Measurements from ENCODE around the gene CERKL. TPM values are rescaled to one million over a fixed set of nuclear protein-coding genes. Genes with fewer than 3 reads are reported as not detected.

Gene CERKL
- total and polyA plus RNA-seq, 9 of the 15 experiments (the other 6 are each of a cell fraction or from before 2014, with no cell fraction given): 0.04 to 0.08 TPM; not detected in 7

- no peak for FAIRE-seq
- Histone ChIP-seq H3K4me3 (no peak overlapping the region), H3K27ac (ENCODE audit: extremely low read depth, low read depth, low read length) (no peak overlapping the region), H3K9me3 (replicated peaks; ENCODE audit: control insufficient read depth, insufficient read depth, low read depth, low read length) (no peaks in the 10 kb centered on the region; the same call in 1 of the 2 replicates), H3K27me3 (ENCODE audit: control insufficient read depth in 2 of 2, insufficient read depth in 2 of 2, low read length in 2 of 2) (no peaks in the 10 kb centered on the region), H3K4me2 (ENCODE audit: insufficient read depth, low read length) (no peak overlapping the region), H4K20me1 (replicated peaks; ENCODE audit: control insufficient read depth, insufficient read depth, low read length) (no peaks in the 10 kb centered on the region), H3K36me3 (ENCODE audit: control insufficient read depth, insufficient read depth, low read length) (no peaks in the 10 kb centered on the region), H3K9me1 (ENCODE audit: control insufficient read depth, insufficient read depth, low read length) (no peaks in the 10 kb centered on the region), H3K9ac (ENCODE audit: insufficient read depth in 1 of 2, low read depth in 2 of 2, low read length in 2 of 2) (no peak overlapping the region), H3K79me2 (ENCODE audit: control insufficient read depth, insufficient read depth, low read length) (no peaks in the 10 kb centered on the region), H3K4me1 (replicated peaks in 1 of 2; ENCODE audit: control insufficient read depth in 2 of 2, insufficient read depth in 2 of 2, low read length in 2 of 2) (no peaks in the 10 kb centered on the region), H2AFZ (ENCODE audit: low read depth, low read length) (no peak overlapping the region)
- intact Hi-C loops (cut with micrococcal nuclease) (loop anchor here (5.0 kb wide), 1 partner anchor 144 kb away; no protein-coding TSS in a partner anchor), in situ Hi-C loops (cut with MboI) (no loop called here)
- DNase-seq (ENCODE audit: extremely low read depth in 1 of 4, low spot score in 3 of 4): peak in 1 of 4 experiments; percentile 12
- TF ChIP-seq MBD2 (IDR thresholded peaks at IDR 0.05; ENCODE audit: borderline replicate concordance, low read depth): no peak
- no peak for TF ChIP-seq U2AF2 (optimal IDR thresholded peaks at IDR 0.05; ENCODE audit: low read depth, low read length)
- no peak for TF ChIP-seq ILK (tag; IDR thresholded peaks at IDR 0.05; ENCODE audit: borderline replicate concordance, low read depth)
- TF ChIP-seq ESRRB (CRISPR knock-in tag; IDR thresholded peaks at IDR 0.05; ENCODE audit: borderline replicate concordance): no peak
- no peak for TF ChIP-seq TEAD4 (IDR thresholded peaks at IDR 0.05; ENCODE audit: low read length)
- no peak for TF ChIP-seq TEAD4 (CRISPR knock-in tag; IDR thresholded peaks at IDR 0.05; ENCODE audit: borderline replicate concordance)
- TF ChIP-seq TAL1 (IDR thresholded peaks at IDR 0.05): no peak
- TF ChIP-seq RAD21 (CRISPR knock-in tag; conservative IDR thresholded peaks at IDR 0.05 in 1 of 2, IDR thresholded peaks at IDR 0.05 in 1 of 2): peak; percentile 32 to 55
- TF ChIP-seq CTCF (IDR thresholded peaks at IDR 0.05 in 2 of 3, conservative IDR thresholded peaks at IDR 0.05 in 1 of 3; ENCODE audit: insufficient read depth in 2 of 3, low read depth in 1 of 3, low read length in 3 of 3): peak in 2 of 3 experiments; percentile 18 to 28; a peak in 2 of 6 replicates
- no peak for TF ChIP-seq KDM4B (IDR thresholded peaks at IDR 0.05; ENCODE audit: borderline replicate concordance in 2 of 2, low read depth in 1 of 2)
- TF ChIP-seq CAMTA2 (CRISPR knock-in tag; conservative IDR thresholded peaks at IDR 0.05): no peak
- ATAC-seq: no peak
- BruUV-seq (replicated peaks): no TSS peak
- WGBS (ENCODE audit: insufficient coverage, low coverage, missing lambda C conversion rate): 0% methylated on average over 4 of the region's 4 CpGs
- ChIA-PET POLR2A (interaction anchor here (0.9 kb wide), 1 partner anchor 9 kb away, joined by 3 read pairs; no protein-coding TSS in a partner anchor), CTCF (ENCODE audit: low intra/inter-chr PET ratio) (no interaction called here)
Measured at GRCh38 chr2:181573140-181573736, 83.7 kb downstream of the CERKL start.

Measured in K562 (cell line).